C4-2B (cell line): ENCODE data around the gene GMPR.
"Not testable (repeated sequence)": the region's sequence is repeated elsewhere in the genome, so short reads cannot be mapped to it uniquely, and the experiment has no call there.

Source experiments
- ZFX ChIP-seq: fragments of 450-650 bp; IDR thresholded peaks from 2 replicates; pipeline ENCODE4 v1.6.1; 2017
- TF ChIP-seq, protein P1 (sequence below): fragments of 450-650 bp; conservative IDR thresholded peaks from 2 replicates; pipeline ENCODE4 v1.5.1; 2017; ENCODE audit warnings: mild to moderate bottlenecking

- TF ChIP-seq, protein P1, sequence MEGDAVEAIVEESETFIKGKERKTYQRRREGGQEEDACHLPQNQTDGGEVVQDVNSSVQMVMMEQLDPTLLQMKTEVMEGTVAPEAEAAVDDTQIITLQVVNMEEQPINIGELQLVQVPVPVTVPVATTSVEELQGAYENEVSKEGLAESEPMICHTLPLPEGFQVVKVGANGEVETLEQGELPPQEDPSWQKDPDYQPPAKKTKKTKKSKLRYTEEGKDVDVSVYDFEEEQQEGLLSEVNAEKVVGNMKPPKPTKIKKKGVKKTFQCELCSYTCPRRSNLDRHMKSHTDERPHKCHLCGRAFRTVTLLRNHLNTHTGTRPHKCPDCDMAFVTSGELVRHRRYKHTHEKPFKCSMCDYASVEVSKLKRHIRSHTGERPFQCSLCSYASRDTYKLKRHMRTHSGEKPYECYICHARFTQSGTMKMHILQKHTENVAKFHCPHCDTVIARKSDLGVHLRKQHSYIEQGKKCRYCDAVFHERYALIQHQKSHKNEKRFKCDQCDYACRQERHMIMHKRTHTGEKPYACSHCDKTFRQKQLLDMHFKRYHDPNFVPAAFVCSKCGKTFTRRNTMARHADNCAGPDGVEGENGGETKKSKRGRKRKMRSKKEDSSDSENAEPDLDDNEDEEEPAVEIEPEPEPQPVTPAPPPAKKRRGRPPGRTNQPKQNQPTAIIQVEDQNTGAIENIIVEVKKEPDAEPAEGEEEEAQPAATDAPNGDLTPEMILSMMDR, result not testable (repeated sequence)
- TF ChIP-seq ZFX, result not testable (repeated sequence)
Observed at GRCh38 chr6:16226117-16227047, 12.0 kb upstream of the GMPR start.
